WI38 (cell line): ENCODE results near the gene RWDD1.

Experiments
- H3K4me3 ChIP-seq: 2 replicates; pipeline ENCODE4 v1.5.1; 2011; ENCODE audit warnings: low read depth, mild to moderate bottlenecking, control low read depth, low read length
- CTCF ChIP-seq: IDR thresholded peaks from 2 replicates; pipeline ENCODE4 v1.5.1; 2012; ENCODE audit warnings: low read depth, mild to moderate bottlenecking, control low read depth, low read length

RWDD1 gene

GRCh38 chr6:116531675-116532570, 39.4 kb upstream of the RWDD1 start:
- H3K4me3 ChIP-seq = no peak overlapping the region
- TF ChIP-seq CTCF = peak; percentile 43; the same call in 1 of the 2 replicates

GRCh38 chr6:116533233-116533957, 37.9 kb upstream of the RWDD1 start:
- no peak for TF ChIP-seq CTCF

GRCh38 chr6:116535109-116535508, 36.2 kb upstream of the RWDD1 start:
- no peak overlapping the region for H3K4me3 ChIP-seq
- TF ChIP-seq CTCF = no peak

More at GRCh38 chr6:116533233-116533957, 37.9 kb upstream of the RWDD1 start:
- H3K4me3 ChIP-seq = no peak overlapping the region

- TF ChIP-seq CTCF = peak; percentile 36; the same call in 1 of the 2 replicates
- H3K4me3 ChIP-seq = no peak overlapping the region
These were observed 35.1 kb upstream of the RWDD1 start for GRCh38 chr6:116536216-116536621.

- H3K4me3 ChIP-seq = no peak overlapping the region
- no peak for TF ChIP-seq CTCF
These were observed 28.9 kb upstream of the RWDD1 start for GRCh38 chr6:116542426-116542825.

GRCh38 chr6:116543149-116543548, 28.2 kb upstream of the RWDD1 start:
- TF ChIP-seq CTCF = no peak
- no peak overlapping the region for H3K4me3 ChIP-seq

- no peak for TF ChIP-seq CTCF
These were observed 25.7 kb upstream of the RWDD1 start, which contains the start of gene TRAPPC3L for GRCh38 chr6:116545651-116546050. TRAPPC3L (minus strand) TSS chr6:116545684; CDS start chr6:116545514, 170 bp downstream.

More at GRCh38 chr6:116545651-116546050, 25.7 kb upstream of the RWDD1 start, which contains the start of gene TRAPPC3L:
- no peak within 1 kb of the TSS for H3K4me3 ChIP-seq
